ENCODE data around the gene TREH. TPM values are rescaled to one million over a fixed set of nuclear protein-coding genes. Genes with fewer than 3 reads are reported as not detected.

The TREH gene
- total RNA-seq, 1 donor from 2014 or later, result not detected

GRCh38 chr11:118628861-118629549, 50.4 kb downstream of the TREH start:
- H3K27me3 ChIP-seq (ENCODE audit: low read depth), result no peaks in the 10 kb centered on the region
- H3K36me3 ChIP-seq, result peaks cover 97% of the 10 kb centered on the region
- H3K4me1 ChIP-seq, result peaks cover 99% of the 10 kb centered on the region
- H3K9me3 ChIP-seq (replicated peaks), result no peaks in the 10 kb centered on the region
- no peak for DNase-seq
- TF ChIP-seq, protein P1, sequence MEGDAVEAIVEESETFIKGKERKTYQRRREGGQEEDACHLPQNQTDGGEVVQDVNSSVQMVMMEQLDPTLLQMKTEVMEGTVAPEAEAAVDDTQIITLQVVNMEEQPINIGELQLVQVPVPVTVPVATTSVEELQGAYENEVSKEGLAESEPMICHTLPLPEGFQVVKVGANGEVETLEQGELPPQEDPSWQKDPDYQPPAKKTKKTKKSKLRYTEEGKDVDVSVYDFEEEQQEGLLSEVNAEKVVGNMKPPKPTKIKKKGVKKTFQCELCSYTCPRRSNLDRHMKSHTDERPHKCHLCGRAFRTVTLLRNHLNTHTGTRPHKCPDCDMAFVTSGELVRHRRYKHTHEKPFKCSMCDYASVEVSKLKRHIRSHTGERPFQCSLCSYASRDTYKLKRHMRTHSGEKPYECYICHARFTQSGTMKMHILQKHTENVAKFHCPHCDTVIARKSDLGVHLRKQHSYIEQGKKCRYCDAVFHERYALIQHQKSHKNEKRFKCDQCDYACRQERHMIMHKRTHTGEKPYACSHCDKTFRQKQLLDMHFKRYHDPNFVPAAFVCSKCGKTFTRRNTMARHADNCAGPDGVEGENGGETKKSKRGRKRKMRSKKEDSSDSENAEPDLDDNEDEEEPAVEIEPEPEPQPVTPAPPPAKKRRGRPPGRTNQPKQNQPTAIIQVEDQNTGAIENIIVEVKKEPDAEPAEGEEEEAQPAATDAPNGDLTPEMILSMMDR (IDR thresholded peaks at IDR 0.05; ENCODE audit: borderline replicate concordance), result no peak
- intact Hi-C loops (cut with micrococcal nuclease), result no loop called here
- no peak overlapping the region for H3K4me3 ChIP-seq
- peak overlapping the region; percentile 79 for H3K27ac ChIP-seq (replicated peaks)

DNA sequence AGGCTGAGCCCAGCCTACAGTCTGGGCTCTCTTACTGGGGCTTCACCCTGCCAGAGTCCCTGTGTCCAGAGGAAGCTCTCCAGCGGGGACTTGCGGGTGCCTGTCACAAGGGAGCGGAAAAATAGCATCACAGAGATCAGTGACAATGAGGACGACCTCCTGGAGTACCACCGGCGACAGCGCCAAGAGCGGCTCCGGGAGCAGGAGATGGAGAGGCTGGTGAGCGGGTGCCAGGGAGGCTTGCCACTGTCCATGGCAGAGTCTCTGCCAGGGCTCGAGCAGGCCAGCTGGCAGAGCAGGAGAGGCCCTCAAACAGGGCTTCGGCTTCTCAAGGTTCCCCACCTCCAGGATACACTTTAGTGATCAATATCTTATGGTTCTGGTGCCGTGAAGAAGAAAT, 51.0 kb downstream of the TREH start:
- Histone ChIP-seq H3K27ac (replicated peaks) (peak overlapping the region; percentile 79), H3K36me3 (peaks cover 96% of the 10 kb centered on the region), H3K27me3 (ENCODE audit: low read depth) (no peaks in the 10 kb centered on the region), H3K4me3 (no peak overlapping the region), H3K9me3 (replicated peaks) (no peaks in the 10 kb centered on the region), H3K4me1 (peaks cover 98% of the 10 kb centered on the region)
- intact Hi-C loops (cut with micrococcal nuclease), result no loop called here
- DNase-seq, result peak; percentile 68
- TF ChIP-seq, protein P1 (IDR thresholded peaks at IDR 0.05; ENCODE audit: borderline replicate concordance), result no peak

DNA sequence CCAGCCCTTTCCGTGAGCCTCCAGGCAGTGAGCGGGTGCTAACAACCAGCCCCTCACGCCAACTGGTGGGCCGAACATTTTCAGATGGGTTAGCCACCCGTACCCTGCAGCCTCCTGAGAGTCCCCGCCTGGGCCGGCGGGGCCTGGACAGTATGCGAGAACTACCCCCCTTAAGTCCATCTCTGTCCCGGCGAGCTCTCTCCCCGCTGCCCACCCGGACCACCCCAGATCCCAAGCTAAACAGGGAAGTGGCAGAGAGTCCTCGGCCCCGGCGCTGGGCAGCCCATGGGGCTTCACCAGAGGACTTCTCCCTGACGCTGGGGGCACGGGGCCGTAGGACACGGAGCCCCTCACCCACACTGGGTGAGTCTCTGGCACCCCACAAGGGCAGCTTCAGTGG, 51.4 kb downstream of the TREH start:
- no peak overlapping the region for H3K4me3 ChIP-seq
- intact Hi-C loops (cut with micrococcal nuclease), result no loop called here
- H3K27ac ChIP-seq (replicated peaks), result peak overlapping the region; percentile 79
- no peaks in the 10 kb centered on the region for H3K9me3 ChIP-seq (replicated peaks)
- H3K27me3 ChIP-seq (ENCODE audit: low read depth), result no peaks in the 10 kb centered on the region
- TF ChIP-seq, protein P1 (IDR thresholded peaks at IDR 0.05; ENCODE audit: borderline replicate concordance), result no peak
- no peak for DNase-seq
- H3K4me1 ChIP-seq, result peaks cover 98% of the 10 kb centered on the region
- peaks cover 91% of the 10 kb centered on the region for H3K36me3 ChIP-seq

DNA sequence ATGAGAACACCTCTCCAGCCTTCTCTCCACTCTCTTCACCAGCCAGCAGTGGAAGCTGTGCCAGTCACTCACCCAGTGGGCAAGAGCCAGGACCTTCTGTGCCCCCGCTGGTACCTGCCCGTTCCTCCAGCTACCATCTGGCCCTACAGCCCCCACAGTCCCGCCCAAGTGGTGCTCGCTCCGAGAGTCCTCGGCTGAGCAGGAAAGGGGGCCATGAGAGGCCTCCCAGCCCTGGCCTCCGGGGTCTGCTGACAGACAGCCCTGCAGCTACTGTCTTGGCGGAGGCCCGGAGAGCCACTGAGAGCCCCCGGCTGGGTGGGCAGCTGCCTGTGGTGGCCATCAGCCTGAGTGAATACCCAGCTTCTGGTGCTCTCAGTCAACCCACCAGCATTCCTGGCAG, 51.9 kb downstream of the TREH start:
- Histone ChIP-seq H3K4me1 (peaks cover 98% of the 10 kb centered on the region), H3K27ac (replicated peaks) (peak overlapping the region; percentile 79), H3K36me3 (peaks cover 87% of the 10 kb centered on the region), H3K4me3 (no peak overlapping the region), H3K27me3 (ENCODE audit: low read depth) (no peaks in the 10 kb centered on the region), H3K9me3 (replicated peaks) (no peaks in the 10 kb centered on the region)
- intact Hi-C loops (cut with micrococcal nuclease), result no loop called here
- no peak for DNase-seq
- TF ChIP-seq, protein P1 (IDR thresholded peaks at IDR 0.05; ENCODE audit: borderline replicate concordance), result no peak

DNA sequence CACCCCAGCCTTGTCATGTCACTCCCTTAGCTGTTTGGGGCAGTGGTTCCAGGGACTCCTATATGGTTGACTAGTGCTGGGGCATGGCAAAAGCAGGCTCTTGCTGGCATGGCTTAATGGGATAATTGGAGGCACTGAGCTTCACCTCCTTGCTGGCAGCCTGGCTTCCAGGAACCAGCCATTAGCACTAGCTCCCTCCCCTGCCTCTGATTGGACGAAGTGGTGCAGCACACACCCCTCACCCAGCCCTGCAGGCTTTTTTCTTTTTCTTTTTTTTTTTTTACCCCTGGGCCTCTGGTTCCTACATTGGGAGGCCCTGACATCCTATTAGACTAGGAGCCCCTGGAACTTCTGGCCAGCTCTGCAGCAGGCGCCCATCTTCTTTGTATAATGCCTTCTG, 53.5 kb downstream of the TREH start:
- Histone ChIP-seq H3K27ac (replicated peaks) (peak overlapping the region; percentile 30), H3K36me3 (peaks cover 71% of the 10 kb centered on the region), H3K4me1 (peaks cover 98% of the 10 kb centered on the region), H3K4me3 (no peak overlapping the region), H3K9me3 (replicated peaks) (no peaks in the 10 kb centered on the region), H3K27me3 (ENCODE audit: low read depth) (no peaks in the 10 kb centered on the region)
- no peak for DNase-seq
- TF ChIP-seq, protein P1 (IDR thresholded peaks at IDR 0.05; ENCODE audit: borderline replicate concordance), result no peak
- intact Hi-C loops (cut with micrococcal nuclease), result no loop called here

All from left ventricle myocardium inferior (tissue), 1 donor.